ENCODE measurements around the gene PLXND1.

PLXND1 gene

GRCh38 chr3:129581623-129582022, 24.9 kb downstream of the PLXND1 start:
- DNase-seq = no peak

- DNase-seq = no peak
These were observed 26.5 kb downstream of the PLXND1 start for GRCh38 chr3:129579991-129580390.

- peak; percentile 42 for DNase-seq
These were observed 28.3 kb downstream of the PLXND1 start for GRCh38 chr3:129577925-129578786.

- DNase-seq = peak; percentile 96
These were observed 29.1 kb downstream of the PLXND1 start for GRCh38 chr3:129577366-129577765.

GRCh38 chr3:129576514-129577352, 29.7 kb downstream of the PLXND1 start:
- peak; percentile 90 for DNase-seq

- peak; percentile 30 for DNase-seq
These were observed 30.5 kb downstream of the PLXND1 start for GRCh38 chr3:129575997-129576384.

- DNase-seq = no peak
These were observed 31.1 kb downstream of the PLXND1 start for GRCh38 chr3:129575233-129575996.

- DNase-seq = no peak
These were observed 32.3 kb downstream of the PLXND1 start for GRCh38 chr3:129574206-129574605.

GRCh38 chr3:129573493-129573892, 33.0 kb downstream of the PLXND1 start:
- no peak for DNase-seq

- no peak for DNase-seq
These were observed 33.9 kb downstream of the PLXND1 start for GRCh38 chr3:129572603-129573002.

GRCh38 chr3:129571605-129572547, 34.6 kb downstream of the PLXND1 start:
- no peak for DNase-seq

- DNase-seq = no peak
These were observed 36.6 kb downstream of the PLXND1 start for GRCh38 chr3:129569856-129570255.

- no peak for DNase-seq
These were observed 38.5 kb downstream of the PLXND1 start for GRCh38 chr3:129567939-129568338.

- DNase-seq = no peak
These were observed 39.2 kb downstream of the PLXND1 start for GRCh38 chr3:129567176-129567705.

GRCh38 chr3:129565902-129566301, 40.6 kb downstream of the PLXND1 start:
- DNase-seq = no peak

GRCh38 chr3:129564981-129565644, 41.4 kb downstream of the PLXND1 start:
- DNase-seq = no peak

- DNase-seq = no peak
These were observed 42.5 kb downstream of the PLXND1 start for GRCh38 chr3:129563850-129564535.

- DNase-seq = no peak
These were observed 43.1 kb downstream of the PLXND1 start for GRCh38 chr3:129563332-129563731.

GRCh38 chr3:129562803-129563202, 43.7 kb downstream of the PLXND1 start:
- no peak for DNase-seq

- no peak for DNase-seq
These were observed 44.7 kb downstream of the PLXND1 start for GRCh38 chr3:129561619-129562248.
